H1 (cell line): Measurements from ENCODE around the gene ZNF350. TPM values are rescaled to one million over a fixed set of nuclear protein-coding genes. Genes with fewer than 3 reads are reported as not detected.
"Not testable (repeated sequence)": the region's sequence is repeated elsewhere in the genome, so short reads cannot be mapped to it uniquely, and the experiment has no call there.

ENCODE experiments used
- CTCF ChIA-PET: fragments of 300-600 bp; sonication (Branson Sonifier 250); formaldehyde crosslinking; loops from one replicate; lab custom pipeline; 2021; ENCODE audit not compliant: partially characterized antibody; lab: Charles Lee
- POLR2A ChIA-PET: fragments of 300-600 bp; sonication (Branson Sonifier 250); formaldehyde crosslinking; loops from one replicate; lab custom pipeline; 2021; ENCODE audit warnings: inconsistent platforms; ENCODE audit not compliant: partially characterized antibody; lab: Charles Lee
- DNase-seq, 2 experiments: peaks; one replicate each; pipeline versions ENCODE4 v3.0.0 to v3.0.0-alpha.2; 2010 to 2022; ENCODE audit warnings: low spot score in 2 of 2, low read depth in 1 of 2, mixed read lengths in 1 of 2
- FAIRE-seq: peaks from 2 replicates; lab custom pipeline; 2011; peaks lifted over from hg19 to GRCh38; lab: Jason Lieb, UNC
- H2AFZ ChIP-seq: 2 replicates; pipeline ENCODE4 v1.8.1; 2012; ENCODE audit warnings: low read length, inconsistent platforms
- H2AK5ac ChIP-seq: 2 replicates; pipeline ENCODE4 v1.6.1; 2013; ENCODE audit warnings: low read depth, low read length
- H2BK120ac ChIP-seq: replicated peaks from 2 replicates; pipeline ENCODE3; 2013; ENCODE audit warnings: low read depth, low read length, inconsistent platforms
- H2BK12ac ChIP-seq: 2 replicates; pipeline ENCODE4 v1.6.1; 2013; ENCODE audit warnings: low read depth, low read length
- H2BK15ac ChIP-seq: 2 replicates; pipeline ENCODE4 v1.6.1; 2013; ENCODE audit warnings: low read length
- H2BK20ac ChIP-seq: 2 replicates; pipeline ENCODE4 v1.6.1; 2013; ENCODE audit warnings: low read length
- H2BK5ac ChIP-seq: 2 replicates; pipeline ENCODE4 v1.6.1; 2013; ENCODE audit warnings: low read depth, low read length
- H3K14ac ChIP-seq: 2 replicates; pipeline ENCODE4 v1.6.1; 2013; ENCODE audit warnings: inconsistent platforms; ENCODE audit not compliant: insufficient read length
- H3K18ac ChIP-seq: 2 replicates; pipeline ENCODE4 v1.6.1; 2013; ENCODE audit warnings: low read length; ENCODE audit errors: extremely low read depth
- H3K23ac ChIP-seq: 2 replicates; pipeline ENCODE4 v1.6.1; 2013; ENCODE audit warnings: inconsistent platforms; ENCODE audit not compliant: insufficient read length
- H3K23me2 ChIP-seq: 2 replicates; pipeline ENCODE4 v1.6.1; 2013; ENCODE audit warnings: low read depth, low read length
- H3K27ac ChIP-seq: 2 replicates; pipeline ENCODE4 v1.6.1; 2011; ENCODE audit warnings: low read depth, low read length, inconsistent platforms
- H3K27me3 ChIP-seq, 4 experiments: replicated peaks in 1 of 4; 1 replicate in 1 of 4; 2 replicates in 3 of 4; pipeline versions ENCODE4 v1.6.1 to v1.8.1; 2011 to 2013; ENCODE audit warnings: low read length in 3 of 4, mild to moderate bottlenecking in 3 of 4, inconsistent platforms in 2 of 4, mixed read lengths in 2 of 4, moderate library complexity in 1 of 4; ENCODE audit not compliant: control insufficient read depth in 3 of 4, insufficient read depth in 3 of 4; ENCODE audit errors: extremely low read depth in 1 of 4
- H3K36me3 ChIP-seq, 4 experiments: 2 replicates each; pipeline versions ENCODE4 v1.6.1 to v1.8.1; 2011 to 2013; ENCODE audit warnings: mild to moderate bottlenecking in 4 of 4, low read length in 3 of 4, moderate library complexity in 2 of 4, control low read depth in 1 of 4, inconsistent platforms in 1 of 4; ENCODE audit not compliant: insufficient read depth in 4 of 4, control insufficient read depth in 2 of 4
- H3K4ac ChIP-seq: replicated peaks from 2 replicates; pipeline ENCODE3; 2013; ENCODE audit warnings: low read length, low read depth, mixed read lengths, inconsistent platforms; ENCODE audit not compliant: insufficient read length
- H3K4me1 ChIP-seq, 4 experiments: replicated peaks in 1 of 4; 1 replicate in 1 of 4; 2 replicates in 3 of 4; pipeline versions ENCODE4 v1.6.1 to v1.8.1; 2011 to 2013; ENCODE audit warnings: low read length in 3 of 4, inconsistent platforms in 2 of 4, mixed read lengths in 1 of 4; ENCODE audit not compliant: insufficient read depth in 4 of 4, control insufficient read depth in 3 of 4
- H3K4me2 ChIP-seq, 2 experiments: 2 replicates each; pipeline versions ENCODE4 v1.6.1 to v1.8.1; 2011 to 2013; ENCODE audit warnings: low read depth in 2 of 2, low read length in 2 of 2, control low read depth in 1 of 2, inconsistent platforms in 1 of 2, mild to moderate bottlenecking in 1 of 2; ENCODE audit not compliant: insufficient read depth in 1 of 2
- H3K4me3 ChIP-seq, 4 experiments: fragments of 200-600, 300-600 bp in 1 of 4; sonication (generic), shearing (Covaris generic), sonication (Bioruptor Twin) in 1 of 4; 2 replicates each; pipeline versions ENCODE4 v1.5.1 to v1.8.1; 2011 to 2016; ENCODE audit warnings: low read length in 4 of 4, low read depth in 3 of 4, control low read depth in 2 of 4, inconsistent platforms in 2 of 4, mild to moderate bottlenecking in 2 of 4, mixed read lengths in 1 of 4, moderate library complexity in 1 of 4; ENCODE audit not compliant: insufficient read depth in 2 of 4; ENCODE audit errors: extremely low read depth in 1 of 4
- H3K56ac ChIP-seq: replicated peaks from 2 replicates; pipeline ENCODE3; 2013; ENCODE audit warnings: low read depth, mild to moderate bottlenecking, mixed read lengths, low read length, inconsistent platforms; ENCODE audit not compliant: insufficient read length
- H3K79me1 ChIP-seq: 2 replicates; pipeline ENCODE4 v1.6.1; 2013; ENCODE audit warnings: low read depth, low read length, control low read depth
- H3K79me2 ChIP-seq, 2 experiments: 2 replicates each; pipeline versions ENCODE4 v1.6.1 to v1.8.1; 2012 to 2013; ENCODE audit warnings: low read length in 2 of 2, mild to moderate bottlenecking in 2 of 2, inconsistent platforms in 1 of 2; ENCODE audit not compliant: insufficient read depth in 2 of 2, control insufficient read depth in 1 of 2
- H3K9ac ChIP-seq, 4 experiments: replicated peaks in 1 of 4; 1 replicate in 1 of 4; 2 replicates in 3 of 4; pipeline versions ENCODE4 v1.6.1 to v1.8.1; 2011 to 2013; ENCODE audit warnings: low read depth in 3 of 4, low read length in 3 of 4, control low read depth in 2 of 4, mild to moderate bottlenecking in 2 of 4, moderate library complexity in 2 of 4, inconsistent platforms in 1 of 4; ENCODE audit errors: extremely low read depth in 1 of 4
- H3K9me3 ChIP-seq, 2 experiments: 2 replicates each; pipeline versions ENCODE4 v1.6.1 to v1.8.1; 2012 to 2013; ENCODE audit warnings: mild to moderate bottlenecking in 2 of 2, moderate library complexity in 2 of 2, control low read depth in 1 of 2, inconsistent platforms in 1 of 2, low read depth in 1 of 2, low read length in 1 of 2, mixed read lengths in 1 of 2; ENCODE audit not compliant: insufficient read depth in 2 of 2
- H4K20me1 ChIP-seq, 2 experiments: replicated peaks in 1 of 2; 2 replicates each; pipeline versions ENCODE3 to v1.8.1; 2011 to 2013; ENCODE audit warnings: inconsistent platforms in 2 of 2, low read length in 2 of 2, mild to moderate bottlenecking in 1 of 2; ENCODE audit not compliant: insufficient read depth in 2 of 2, control insufficient read depth in 1 of 2
- H4K5ac ChIP-seq: 2 replicates; pipeline ENCODE4 v1.6.1; 2013; ENCODE audit warnings: low read length, low read depth, mixed read lengths, inconsistent platforms; ENCODE audit not compliant: insufficient read length
- H4K8ac ChIP-seq: 2 replicates; pipeline ENCODE4 v1.8.0; 2013; ENCODE audit warnings: mild to moderate bottlenecking, moderate library complexity, low read length, inconsistent platforms; ENCODE audit not compliant: insufficient read depth; ENCODE audit errors: extremely low read depth
- H4K91ac ChIP-seq: replicated peaks from 2 replicates; pipeline ENCODE3; 2013; ENCODE audit warnings: low read length, mixed read lengths, inconsistent platforms; ENCODE audit not compliant: insufficient read length
- WGBS, 2 experiments: shearing (Covaris generic) in 1 of 2; methylation state at CpG; one replicate each; pipeline versions ENCODE4 v1.1.6 to v1.1.7; 2013 to 2015; ENCODE audit warnings: low lambda C conversion rate in 2 of 2, mixed read lengths in 2 of 2, inconsistent platforms in 1 of 2, low coverage in 1 of 2, missing lambda C conversion rate in 1 of 2; ENCODE audit not compliant: insufficient replicate concordance in 2 of 2, insufficient coverage in 1 of 2, insufficient read length in 1 of 2; ENCODE audit errors: extremely low coverage in 1 of 2, missing lambda C conversion rate in 1 of 2; 5-methylcytosine and 5-hydroxymethylcytosine counted together
- polyA plus RNA-seq, 7 experiments: library from polyadenylated mRNA; depleted of rRNA in 3 of 7; stranded (reverse) in 5 of 7; unstranded in 2 of 7; fragments of >200 nt in 5 of 7; fragments of 200-250 nt in 2 of 7; gene quantifications; 1 replicate in 5 of 7; 2 replicates in 1 of 7; 4 replicates in 1 of 7; pipeline versions ENCODE4 v1.2.1 to v1.2.3, GENCODE V29; 2011 to 2013; ENCODE audit warnings: missing spikeins in 2 of 7, mixed read lengths in 2 of 7
- total RNA-seq: library from RNA; stranded (reverse); fragmentation: NEBNext Ultra II Directional; extraction: Animal tissue kit (Norgen Biotek cat#: 25700); gene quantifications from 2 replicates; pipeline ENCODE4 v1.2.1, GENCODE V29; 2021

Gene ZNF350
- total and polyA plus RNA-seq, 2 of the 8 experiments (the other 6 are each of a cell fraction or from before 2014, with no cell fraction given) = 1.7 to 5.3 TPM

DNA sequence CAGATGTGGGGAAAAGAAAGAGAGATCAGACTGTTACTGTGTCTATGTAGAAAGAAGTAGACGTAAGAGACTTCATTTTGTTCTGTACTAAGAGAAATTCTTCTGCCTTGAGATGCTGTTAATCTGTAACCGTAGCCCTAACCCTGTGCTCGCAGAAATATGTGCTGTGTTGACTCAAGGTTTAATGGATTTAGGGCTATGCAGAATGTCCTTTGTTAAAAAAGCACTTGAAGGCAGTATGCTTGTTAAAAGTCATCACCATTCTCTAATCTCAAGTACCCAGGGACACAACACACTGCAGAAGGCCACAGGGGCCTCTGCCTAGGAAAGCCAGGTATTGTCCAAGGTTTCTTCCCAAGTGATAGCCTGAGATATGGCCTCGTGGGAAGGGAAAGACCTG is 37.8 kb upstream of the ZNF350 start:
- peaks cover 0 to 46% of the 10 kb centered on the region in 2 experiments; a peak in 3 of 4 replicates for H3K79me2 ChIP-seq
- DNase-seq = not testable (repeated sequence)
- peaks cover 11 to 62% (median 41%) of the 10 kb centered on the region in 4 experiments for H3K36me3 ChIP-seq

More for the DNA sequence above, 37.8 kb upstream of the ZNF350 start:
- H3K18ac ChIP-seq, H3K14ac ChIP-seq, H4K91ac ChIP-seq, H2BK12ac ChIP-seq, FAIRE-seq, H3K4ac ChIP-seq, H3K9ac ChIP-seq, H3K56ac ChIP-seq, H3K23ac ChIP-seq, H3K4me3 ChIP-seq, H2BK5ac ChIP-seq, H2BK120ac ChIP-seq, H3K27ac ChIP-seq, H4K20me1 ChIP-seq, H3K79me1 ChIP-seq, H3K27me3 ChIP-seq, H4K8ac ChIP-seq, H2AFZ ChIP-seq, POLR2A ChIA-PET, H4K5ac ChIP-seq, CTCF ChIA-PET, H2BK15ac ChIP-seq, H3K4me2 ChIP-seq, H2BK20ac ChIP-seq, H3K23me2 ChIP-seq, H2AK5ac ChIP-seq, H3K4me1 ChIP-seq, H3K9me3 ChIP-seq: not testable (repeated sequence)
- 89% methylated on average over 4 of the region's 4 CpGs; no CpG with 5 or more reads in 1 of the 2 experiments for WGBS, 2 experiments
